H1 (cell line): ENCODE measurements around the gene SEMA7A.

ENCODE experiments used
- CTCF ChIP-seq, 3 experiments: IDR thresholded peaks; 1 replicate in 2 of 3; 2 replicates in 1 of 3; pipeline versions ENCODE4 v1.5.1 to v1.6.1; 2011; ENCODE audit warnings: low read length in 3 of 3, mild to moderate bottlenecking in 3 of 3, inconsistent platforms in 2 of 3, low read depth in 1 of 3, moderate library complexity in 1 of 3; ENCODE audit not compliant: insufficient read depth in 1 of 3; ENCODE audit errors: control extremely low read depth in 1 of 3
- POLR2A ChIP-seq, 2 experiments: IDR thresholded peaks; 1 replicate in 1 of 2; 2 replicates in 1 of 2; pipeline ENCODE4 v1.6.1; 2011; ENCODE audit warnings: low read depth in 2 of 2, low read length in 2 of 2, mild to moderate bottlenecking in 2 of 2; ENCODE audit errors: control extremely low read depth in 1 of 2
- RFX5 ChIP-seq: IDR thresholded peaks from 2 replicates; pipeline ENCODE4 v1.6.1; 2011; ENCODE audit warnings: low read depth, low read length, improper control_type of control experiment, borderline replicate concordance
- SRF ChIP-seq: IDR thresholded peaks from 2 replicates; pipeline ENCODE4 v1.6.1; 2011; ENCODE audit warnings: mild to moderate bottlenecking, low read depth, low read length, moderate library complexity

GRCh38 chr15:74411686-74412085 lies 22.1 kb downstream of the SEMA7A start:
- no peak for TF ChIP-seq POLR2A (IDR thresholded peaks at IDR 0.05; ENCODE audit: control extremely low read depth in 1 of 2, low read depth in 2 of 2, low read length in 2 of 2)
- no peak for TF ChIP-seq SRF
- no peak for TF ChIP-seq CTCF (IDR thresholded peaks at IDR 0.05; ENCODE audit: control extremely low read depth in 1 of 3, insufficient read depth in 1 of 3, low read depth in 1 of 3, low read length in 3 of 3)
- no peak for TF ChIP-seq RFX5
